HepG2 (cell line): ENCODE measurements around the gene ATXN2.
"Not testable (repeated sequence)": the region's sequence is repeated elsewhere in the genome, so short reads cannot be mapped to it uniquely, and the experiment has no call there.

Experiments
- FOXA3 ChIP-seq: IDR thresholded peaks from 2 replicates; pipeline ENCODE4 v1.6.1; 2016; ENCODE audit warnings: missing genetic modification reagents, missing compliant biosample characterization
- GABPA ChIP-seq, 2 experiments: IDR thresholded peaks; 2 replicates each; pipeline ENCODE4 v1.6.1; 2011 to 2016; ENCODE audit warnings: low read depth in 2 of 2, low read length in 1 of 2, missing biosample characterization in 1 of 2, missing genetic modification characterization in 1 of 2
- MTA3 ChIP-seq: sonication (generic); formaldehyde crosslinking; IDR thresholded peaks from 2 replicates; pipeline ENCODE4 v1.4.0; 2020; ENCODE audit warnings: missing genetic modification reagents
- MXI1 ChIP-seq: IDR thresholded peaks from 3 replicates; pipeline ENCODE4 v1.6.1; 2012; ENCODE audit warnings: low read depth, low read length, inconsistent platforms, borderline replicate concordance
- PHF5A ChIP-seq: IDR thresholded peaks from one replicate; pipeline ENCODE4 v1.6.1; 2018; ENCODE audit warnings: low read depth, missing genetic modification reagents; ENCODE audit not compliant: unreplicated experiment
- SALL2 ChIP-seq: sonication (generic); formaldehyde crosslinking; IDR thresholded peaks from 2 replicates; pipeline ENCODE4 v1.8.1; 2023; ENCODE audit warnings: mild to moderate bottlenecking, missing genetic modification reagents, inconsistent platforms
- ZFX ChIP-seq: sonication (generic); formaldehyde crosslinking; IDR thresholded peaks from 2 replicates; pipeline ENCODE4 v1.4.0; 2020; ENCODE audit warnings: mild to moderate bottlenecking, low read depth, missing genetic modification reagents, moderate library complexity
- ZNF776 ChIP-seq: sonication (generic); formaldehyde crosslinking; IDR thresholded peaks from 2 replicates; pipeline ENCODE4 v1.4.0; 2020; ENCODE audit warnings: mild to moderate bottlenecking, missing genetic modification reagents
- ZNF792 ChIP-seq: IDR thresholded peaks from 2 replicates; pipeline ENCODE4 v1.6.1; 2016
- TF ChIP-seq, protein P1 (sequence below): IDR thresholded peaks from 2 replicates; pipeline ENCODE4 v1.6.1; 2016; ENCODE audit warnings: low read depth, missing genetic modification reagents, missing compliant biosample characterization
- TF ChIP-seq, protein P2 (sequence below): sonication (generic); formaldehyde crosslinking; IDR thresholded peaks from 2 replicates; pipeline ENCODE4 v1.8.1; 2023; ENCODE audit warnings: mild to moderate bottlenecking, inconsistent platforms, moderate library complexity, missing genetic modification reagents, borderline replicate concordance
- TF ChIP-seq, protein P3 (sequence below): sonication (generic); formaldehyde crosslinking; IDR thresholded peaks from 2 replicates; pipeline ENCODE4 v1.5.0; 2020; ENCODE audit warnings: mild to moderate bottlenecking, missing genetic modification reagents, moderate library complexity

DNA sequence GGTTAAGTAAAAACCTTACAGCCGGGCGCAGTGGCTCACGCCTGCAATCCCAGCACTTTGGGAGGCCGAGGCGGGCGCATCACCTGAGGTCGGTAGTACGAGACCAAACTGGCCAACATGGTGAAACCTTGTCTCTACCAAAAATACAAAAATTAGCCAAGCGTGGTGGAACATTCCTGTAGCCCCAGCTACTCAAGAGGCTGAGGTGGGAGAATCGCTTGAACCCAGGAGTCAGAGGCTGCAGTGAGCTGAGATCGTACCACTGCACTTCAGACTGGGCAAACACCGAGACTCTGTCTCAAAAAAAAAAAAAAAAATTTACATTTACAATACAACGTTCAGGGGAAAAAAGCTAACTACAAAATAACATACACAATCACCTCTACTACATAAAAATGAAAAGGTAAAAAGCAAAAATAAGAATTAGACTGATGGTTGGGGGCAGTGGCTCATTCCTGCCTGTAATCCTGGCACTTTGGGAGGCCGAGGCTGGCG, 3.7 kb downstream of the ATXN2 start:
- TF ChIP-seq ZNF792 (CRISPR knock-in tag); MTA3; ZFX (CRISPR knock-in tag); SALL2 (CRISPR knock-in tag); ZNF776; GABPA (IDR thresholded peaks at IDR 0.05; ENCODE audit: low read depth, low read length); GABPA (CRISPR knock-in tag; IDR thresholded peaks at IDR 0.05; ENCODE audit: low read depth); FOXA3; PHF5A (CRISPR knock-in tag); MXI1: not testable (repeated sequence)
- TF ChIP-seq, protein P1, sequence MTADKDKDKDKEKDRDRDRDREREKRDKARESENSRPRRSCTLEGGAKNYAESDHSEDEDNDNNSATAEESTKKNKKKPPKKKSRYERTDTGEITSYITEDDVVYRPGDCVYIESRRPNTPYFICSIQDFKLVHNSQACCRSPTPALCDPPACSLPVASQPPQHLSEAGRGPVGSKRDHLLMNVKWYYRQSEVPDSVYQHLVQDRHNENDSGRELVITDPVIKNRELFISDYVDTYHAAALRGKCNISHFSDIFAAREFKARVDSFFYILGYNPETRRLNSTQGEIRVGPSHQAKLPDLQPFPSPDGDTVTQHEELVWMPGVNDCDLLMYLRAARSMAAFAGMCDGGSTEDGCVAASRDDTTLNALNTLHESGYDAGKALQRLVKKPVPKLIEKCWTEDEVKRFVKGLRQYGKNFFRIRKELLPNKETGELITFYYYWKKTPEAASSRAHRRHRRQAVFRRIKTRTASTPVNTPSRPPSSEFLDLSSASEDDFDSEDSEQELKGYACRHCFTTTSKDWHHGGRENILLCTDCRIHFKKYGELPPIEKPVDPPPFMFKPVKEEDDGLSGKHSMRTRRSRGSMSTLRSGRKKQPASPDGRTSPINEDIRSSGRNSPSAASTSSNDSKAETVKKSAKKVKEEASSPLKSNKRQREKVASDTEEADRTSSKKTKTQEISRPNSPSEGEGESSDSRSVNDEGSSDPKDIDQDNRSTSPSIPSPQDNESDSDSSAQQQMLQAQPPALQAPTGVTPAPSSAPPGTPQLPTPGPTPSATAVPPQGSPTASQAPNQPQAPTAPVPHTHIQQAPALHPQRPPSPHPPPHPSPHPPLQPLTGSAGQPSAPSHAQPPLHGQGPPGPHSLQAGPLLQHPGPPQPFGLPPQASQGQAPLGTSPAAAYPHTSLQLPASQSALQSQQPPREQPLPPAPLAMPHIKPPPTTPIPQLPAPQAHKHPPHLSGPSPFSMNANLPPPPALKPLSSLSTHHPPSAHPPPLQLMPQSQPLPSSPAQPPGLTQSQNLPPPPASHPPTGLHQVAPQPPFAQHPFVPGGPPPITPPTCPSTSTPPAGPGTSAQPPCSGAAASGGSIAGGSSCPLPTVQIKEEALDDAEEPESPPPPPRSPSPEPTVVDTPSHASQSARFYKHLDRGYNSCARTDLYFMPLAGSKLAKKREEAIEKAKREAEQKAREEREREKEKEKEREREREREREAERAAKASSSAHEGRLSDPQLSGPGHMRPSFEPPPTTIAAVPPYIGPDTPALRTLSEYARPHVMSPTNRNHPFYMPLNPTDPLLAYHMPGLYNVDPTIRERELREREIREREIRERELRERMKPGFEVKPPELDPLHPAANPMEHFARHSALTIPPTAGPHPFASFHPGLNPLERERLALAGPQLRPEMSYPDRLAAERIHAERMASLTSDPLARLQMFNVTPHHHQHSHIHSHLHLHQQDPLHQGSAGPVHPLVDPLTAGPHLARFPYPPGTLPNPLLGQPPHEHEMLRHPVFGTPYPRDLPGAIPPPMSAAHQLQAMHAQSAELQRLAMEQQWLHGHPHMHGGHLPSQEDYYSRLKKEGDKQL (CRISPR knock-in tag): not testable (repeated sequence)
- TF ChIP-seq, protein P2, sequence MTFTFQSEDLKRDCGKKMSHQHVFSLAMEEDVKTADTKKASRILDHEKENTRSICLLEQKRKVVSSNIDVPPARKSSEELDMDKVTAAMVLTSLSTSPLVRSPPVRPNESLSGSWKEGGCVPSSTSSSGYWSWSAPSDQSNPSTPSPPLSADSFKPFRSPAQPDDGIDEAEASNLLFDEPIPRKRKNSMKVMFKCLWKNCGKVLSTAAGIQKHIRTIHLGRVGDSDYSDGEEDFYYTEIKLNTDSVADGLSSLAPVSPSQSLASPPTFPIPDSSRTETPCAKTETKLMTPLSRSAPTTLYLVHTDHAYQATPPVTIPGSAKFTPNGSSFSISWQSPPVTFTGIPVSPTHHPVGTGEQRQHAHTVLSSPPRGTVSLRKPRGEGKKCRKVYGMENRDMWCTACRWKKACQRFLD (CRISPR knock-in tag): not testable (repeated sequence)
- TF ChIP-seq, protein P3, sequence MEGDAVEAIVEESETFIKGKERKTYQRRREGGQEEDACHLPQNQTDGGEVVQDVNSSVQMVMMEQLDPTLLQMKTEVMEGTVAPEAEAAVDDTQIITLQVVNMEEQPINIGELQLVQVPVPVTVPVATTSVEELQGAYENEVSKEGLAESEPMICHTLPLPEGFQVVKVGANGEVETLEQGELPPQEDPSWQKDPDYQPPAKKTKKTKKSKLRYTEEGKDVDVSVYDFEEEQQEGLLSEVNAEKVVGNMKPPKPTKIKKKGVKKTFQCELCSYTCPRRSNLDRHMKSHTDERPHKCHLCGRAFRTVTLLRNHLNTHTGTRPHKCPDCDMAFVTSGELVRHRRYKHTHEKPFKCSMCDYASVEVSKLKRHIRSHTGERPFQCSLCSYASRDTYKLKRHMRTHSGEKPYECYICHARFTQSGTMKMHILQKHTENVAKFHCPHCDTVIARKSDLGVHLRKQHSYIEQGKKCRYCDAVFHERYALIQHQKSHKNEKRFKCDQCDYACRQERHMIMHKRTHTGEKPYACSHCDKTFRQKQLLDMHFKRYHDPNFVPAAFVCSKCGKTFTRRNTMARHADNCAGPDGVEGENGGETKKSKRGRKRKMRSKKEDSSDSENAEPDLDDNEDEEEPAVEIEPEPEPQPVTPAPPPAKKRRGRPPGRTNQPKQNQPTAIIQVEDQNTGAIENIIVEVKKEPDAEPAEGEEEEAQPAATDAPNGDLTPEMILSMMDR (CRISPR knock-in tag): not testable (repeated sequence)
